Esophagus squamous epithelium (tissue), 5 donors: ENCODE data around the gene DPP9. TPM values are rescaled to one million over a fixed set of nuclear protein-coding genes. Genes with fewer than 3 reads are reported as not detected.

Experiments
- DNase-seq: peaks from one replicate; lab custom pipeline; 2025; lab: John Stamatoyannopoulos, UW
- H3K27ac ChIP-seq, 4 donors: fragments of 200-600 bp; sonication (generic); one replicate each; pipeline ENCODE4 v1.5.1; 2016 to 2019; ENCODE audit warnings: mild to moderate bottlenecking in 1 of 4
- H3K27me3 ChIP-seq, 4 donors: fragments of 200-600 bp; sonication (generic); 1 replicate in 3 of 4; 2 replicates in 1 of 4; pipeline versions ENCODE4 v1.5.1 to v1.6.0; 2017 to 2021; ENCODE audit warnings: antibody characterized with exemption in 1 of 4
- H3K36me3 ChIP-seq, 3 donors: fragments of 200-600 bp; sonication (generic); one replicate each; pipeline ENCODE4 v1.5.1; 2016 to 2019
- H3K4me1 ChIP-seq, 3 donors: fragments of 200-600 bp; sonication (generic); one replicate each; pipeline ENCODE4 v1.5.1; 2017 to 2019
- H3K4me3 ChIP-seq, 4 donors: fragments of 200-600 bp; sonication (generic); 1 replicate in 3 of 4; 2 replicates in 1 of 4; pipeline ENCODE4 v1.5.1; 2016 to 2019; ENCODE audit warnings: mild to moderate bottlenecking in 2 of 4, moderate library complexity in 1 of 4
- H3K9me3 ChIP-seq, 3 donors: fragments of 200-600 bp; sonication (generic); one replicate each; pipeline ENCODE4 v1.5.1; 2016 to 2019
- CTCF ChIP-seq, 6 experiments: fragments of 450-650 bp in 4 of 6; fragments of 200-600 bp in 2 of 6; sonication (generic) in 2 of 6; IDR thresholded peaks; one replicate each; pipeline ENCODE4 v1.5.1; 2016 to 2019; ENCODE audit warnings: antibody characterized with exemption in 6 of 6, mild to moderate bottlenecking in 4 of 6, moderate library complexity in 4 of 6
- POLR2A ChIP-seq, 4 donors: fragments of 450-650 bp; IDR thresholded peaks; one replicate each; pipeline ENCODE4 v1.6.1; 2017; ENCODE audit warnings: antibody characterized with exemption in 4 of 4, mild to moderate bottlenecking in 4 of 4, moderate library complexity in 3 of 4
- WGBS, 2 donors: methylation state at CpG; one replicate each; pipeline ENCODE4 v1.1.5; 2018; 5-methylcytosine and 5-hydroxymethylcytosine counted together
- intact Hi-C: fragments of 100-400 bp; cut with DNase I; formaldehyde crosslinking; loops from one replicate; pipeline ENCODE4 v1.15.0; 2022
- total RNA-seq, 4 donors: library from RNA; depleted of rRNA; stranded (reverse); fragments of >200 nt; gene quantifications; one replicate each; pipeline ENCODE4 v1.1.0, GENCODE V29; 2016
- donor health status: DM: yes; HTN: yes; CAD: no.

Gene DPP9
- total RNA-seq, 4 donors from 2014 or later: 32.8 to 51.5 (median 47.7) TPM

GRCh38 chr19:4709440-4710280, 14.0 kb downstream of the DPP9 start:
- intact Hi-C loops: no loop called here
- Histone ChIP-seq H3K4me1 (peaks cover 16 to 58% (median 21%) of the 10 kb centered on the region in 3 donors), H3K36me3 (peaks cover 6 to 97% (median 24%) of the 10 kb centered on the region in 3 donors), H3K4me3 (no peak overlapping the region), H3K27ac (peak overlapping the region in 2 of 4 donors; percentile 27 to 52), H3K9me3 (no peaks in the 10 kb centered on the region), H3K27me3 (no peaks in the 10 kb centered on the region)
- WGBS, 2 donors: 80 to 87% methylated on average over 12 to 18 of the region's 20 CpGs
- TF ChIP-seq POLR2A (IDR thresholded peaks at IDR 0.05) (no peak), CTCF (IDR thresholded peaks at IDR 0.05) (no peak)
- no peak for DNase-seq

GRCh38 chr19:4707956-4708650, 15.5 kb downstream of the DPP9 start:
- intact Hi-C loops: no loop called here
- peak overlapping the region in 3 of 4 donors; percentile 58 to 63 (median 59) for H3K27ac ChIP-seq

GRCh38 chr19:4707322-4707721, 16.3 kb downstream of the DPP9 start:
- peaks cover 17 to 99% (median 24%) of the 10 kb centered on the region in 3 donors for H3K36me3 ChIP-seq
- peak overlapping the region in 3 of 4 donors; percentile 39 to 63 (median 59) for H3K27ac ChIP-seq
- WGBS, 2 donors: 84 to 89% methylated on average over 10 to 12 of the region's 12 CpGs
- DNase-seq: no peak
- intact Hi-C loops: no loop called here
- H3K4me3 ChIP-seq: no peak overlapping the region
- TF ChIP-seq CTCF (IDR thresholded peaks at IDR 0.05) (no peak), POLR2A (IDR thresholded peaks at IDR 0.05) (no peak)
- peaks cover 0 to 35% (median 5%) of the 10 kb centered on the region in 3 donors for H3K4me1 ChIP-seq
- no peaks in the 10 kb centered on the region for H3K27me3 ChIP-seq
- H3K9me3 ChIP-seq: no peaks in the 10 kb centered on the region

More at GRCh38 chr19:4707956-4708650, 15.5 kb downstream of the DPP9 start:
- DNase-seq: no peak
- no peaks in the 10 kb centered on the region for H3K9me3 ChIP-seq
- H3K4me3 ChIP-seq: no peak overlapping the region
- no peaks in the 10 kb centered on the region for H3K27me3 ChIP-seq
- 63 to 66% methylated on average over 5 to 9 of the region's 10 CpGs for WGBS, 2 donors
- H3K4me1 ChIP-seq: peaks cover 4 to 43% (median 11%) of the 10 kb centered on the region in 3 donors
- no peak for TF ChIP-seq POLR2A (IDR thresholded peaks at IDR 0.05)
- TF ChIP-seq CTCF (IDR thresholded peaks at IDR 0.05): no peak
- H3K36me3 ChIP-seq: peaks cover 16 to 99% (median 24%) of the 10 kb centered on the region in 3 donors

- Histone ChIP-seq H3K27me3 (no peaks in the 10 kb centered on the region), H3K4me3 (no peak overlapping the region), H3K36me3 (peaks cover 19 to 99% (median 32%) of the 10 kb centered on the region in 3 donors), H3K4me1 (peaks cover 0 to 29% (median 5%) of the 10 kb centered on the region in 3 donors), H3K27ac (peak overlapping the region in 2 of 4 donors; percentile 0 to 9), H3K9me3 (no peaks in the 10 kb centered on the region)
- no peak for TF ChIP-seq CTCF (IDR thresholded peaks at IDR 0.05)
- TF ChIP-seq POLR2A (IDR thresholded peaks at IDR 0.05): no peak
- 67 to 86% methylated on average over 13 to 14 of the region's 19 CpGs for WGBS, 2 donors
- no peak for DNase-seq
- intact Hi-C loops: no loop called here
Observed at GRCh38 chr19:4705413-4706131, 18.1 kb downstream of the DPP9 start.
